ENCODE measurements around the gene CWF19L2.
A peak's percentile ranks its signal among the peaks of the same experiment; 100 is the strongest.
"Not testable (repeated sequence)": the region's sequence is repeated elsewhere in the genome, so short reads cannot be mapped to it uniquely, and the experiment has no call there.

Gene CWF19L2

DNA sequence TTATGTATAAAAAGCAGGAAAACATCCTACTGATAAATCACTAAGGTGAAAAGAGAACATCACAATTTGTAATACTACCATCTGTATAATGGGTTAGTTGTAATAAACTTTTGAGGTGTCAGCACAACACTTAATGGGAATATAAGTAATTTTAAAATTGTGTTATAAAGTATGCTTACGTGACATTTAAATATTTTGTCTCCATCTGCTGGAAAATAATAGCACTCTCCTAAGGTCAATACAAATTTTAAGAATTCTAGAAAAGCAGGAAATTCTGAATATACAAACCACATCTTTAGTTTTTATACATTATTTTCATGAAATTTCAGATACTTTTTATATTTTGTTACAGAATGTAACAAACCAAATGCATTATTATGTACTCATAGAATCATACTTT, 19.5 kb downstream of the CWF19L2 start:
- no peak for DNase-seq

DNA sequence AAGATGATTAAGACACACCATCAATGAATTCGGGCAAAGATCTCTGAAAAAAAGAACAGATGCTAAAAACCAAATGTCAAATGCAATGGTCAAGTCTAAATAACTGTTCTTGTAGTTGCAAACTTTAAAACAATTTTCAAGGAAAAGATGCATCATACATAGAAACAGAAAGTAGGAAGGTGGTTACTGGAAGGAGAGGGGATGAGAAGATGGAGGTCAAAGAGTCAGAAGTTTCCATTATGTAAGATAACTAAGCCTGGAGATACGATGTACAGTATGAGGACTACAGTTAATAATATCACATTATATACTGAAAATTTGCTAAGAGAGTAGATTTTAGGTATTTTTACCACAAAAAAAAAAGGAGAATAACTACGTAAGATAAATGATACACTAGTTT, 27.1 kb downstream of the CWF19L2 start:
- DNase-seq = no peak

DNA sequence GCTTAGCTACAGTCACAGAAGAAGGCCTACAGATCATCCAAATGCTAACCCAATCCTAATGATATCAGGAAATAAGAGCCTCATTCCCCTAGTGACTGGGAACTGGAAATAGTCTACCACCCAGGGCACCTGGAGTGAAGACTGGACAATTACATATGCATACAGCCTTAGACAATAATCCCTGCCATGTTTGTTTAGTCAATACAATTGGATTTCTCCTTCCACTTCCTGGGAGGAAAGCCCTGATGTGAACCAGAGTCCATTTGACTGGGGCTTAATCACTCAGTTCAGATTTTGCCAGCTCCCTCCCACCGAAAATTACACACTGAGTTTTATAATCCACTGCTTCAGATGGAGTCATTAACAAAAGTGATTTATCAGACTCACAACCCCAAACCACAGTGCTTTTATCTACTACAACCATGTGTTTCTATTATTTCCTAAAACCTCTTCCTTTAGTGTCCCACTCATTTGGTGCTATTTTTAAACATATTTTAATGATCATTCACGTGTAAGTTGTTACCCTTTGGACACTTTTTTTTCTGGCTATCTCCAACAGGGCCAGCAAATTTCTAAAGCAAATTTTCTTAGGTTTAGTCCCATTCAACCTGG, 29.9 kb downstream of the CWF19L2 start:
- no peak for DNase-seq

DNA sequence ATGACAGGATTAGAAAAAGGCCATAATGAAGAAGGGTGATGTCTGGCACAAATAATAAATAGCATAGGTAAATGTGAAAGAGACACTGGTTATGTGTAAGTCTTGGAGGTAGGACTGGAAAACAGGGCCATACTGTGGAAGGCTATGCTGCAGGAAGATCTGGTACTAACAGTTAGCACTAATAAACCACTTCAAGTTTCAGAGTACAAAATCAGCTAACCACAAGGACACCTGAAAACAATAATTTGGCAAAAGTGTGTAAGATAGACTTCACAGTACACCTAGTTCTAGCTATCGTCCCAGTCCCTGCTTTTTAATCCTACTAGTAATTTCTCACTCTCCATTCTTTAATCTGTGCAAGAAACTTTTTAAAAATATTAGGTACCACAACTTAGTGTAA, 44.3 kb downstream of the CWF19L2 start:
- DNase-seq = no peak

DNA sequence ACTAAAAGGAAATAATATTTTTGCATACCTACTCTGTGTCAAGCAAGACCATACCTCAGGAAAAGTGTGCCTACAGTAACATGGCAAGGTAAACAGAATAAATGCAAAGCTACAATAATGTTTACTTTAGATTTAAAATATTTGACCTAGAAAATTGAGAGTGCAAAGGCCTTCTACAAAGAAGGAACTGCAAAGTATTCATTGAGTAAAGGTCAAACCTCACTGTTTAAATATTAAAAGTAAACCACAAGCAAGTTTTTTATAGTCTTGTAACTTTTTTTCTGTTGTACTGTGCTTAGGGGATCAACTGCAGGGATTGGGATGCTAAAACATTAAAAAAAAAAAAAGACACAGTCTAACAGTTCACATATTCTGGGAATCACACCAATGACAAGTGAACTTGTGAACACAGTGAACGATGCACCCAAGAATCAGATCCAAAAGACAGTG, 48.8 kb downstream of the CWF19L2 start:
- DNase-seq = no peak

DNA sequence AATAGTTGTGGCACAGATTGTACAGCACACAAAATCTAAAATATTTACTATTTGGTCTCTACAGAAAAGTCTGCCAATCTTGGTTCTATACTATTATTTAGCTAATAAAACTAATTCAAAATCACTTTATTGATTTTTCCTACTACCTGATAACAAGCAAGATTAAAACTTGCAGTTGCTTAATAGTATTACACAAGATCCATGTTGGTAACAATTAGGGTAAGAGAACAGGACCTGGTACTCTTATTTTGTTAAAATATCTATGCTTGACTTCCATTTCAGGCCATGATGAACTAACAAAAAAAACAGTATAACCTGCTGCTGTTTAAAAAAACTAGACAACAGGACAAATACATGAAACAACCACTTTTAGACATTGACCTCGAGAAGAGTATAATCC, 52.4 kb downstream of the CWF19L2 start:
- no peak for DNase-seq

DNA sequence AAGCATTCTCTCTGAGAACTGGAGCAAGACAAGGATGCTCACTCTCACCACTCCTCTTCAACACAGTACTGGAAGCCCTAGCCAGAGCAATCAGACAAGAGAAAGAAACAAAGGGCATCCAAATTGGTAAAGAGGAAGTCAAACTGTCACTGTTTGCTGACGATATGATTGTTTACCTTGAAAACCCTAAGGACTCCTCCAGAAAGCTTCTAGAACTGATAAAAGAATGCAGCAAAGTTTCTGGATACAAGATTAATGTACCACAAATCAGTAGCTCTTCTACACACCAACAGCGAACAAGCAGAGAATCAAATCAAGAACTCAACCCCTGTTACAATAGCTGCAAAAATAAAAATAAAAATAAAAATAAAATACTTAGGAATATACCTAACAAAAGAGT, 56.5 kb downstream of the CWF19L2 start:
- DNase-seq = not testable (repeated sequence)

DNA sequence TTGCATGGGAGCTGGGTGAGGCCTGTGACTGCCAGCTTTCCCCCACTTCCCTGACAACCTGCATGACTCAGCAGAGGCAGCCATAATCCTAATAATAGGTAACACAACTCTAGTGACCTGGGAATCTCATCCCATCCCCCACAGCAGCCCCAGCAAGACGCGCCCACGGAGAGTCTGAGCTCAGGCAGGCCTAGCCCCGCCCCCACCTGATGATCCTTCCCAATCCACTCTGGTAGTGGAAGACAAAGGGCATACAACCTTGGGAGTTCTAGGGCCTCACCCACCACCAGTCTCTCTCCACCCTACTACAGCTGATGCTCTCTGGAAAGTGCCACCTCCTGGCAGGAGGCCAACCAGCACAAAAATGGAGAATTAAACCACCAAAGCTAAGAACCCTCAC, 60.3 kb downstream of the CWF19L2 start:
- DNase-seq = no peak

DNA sequence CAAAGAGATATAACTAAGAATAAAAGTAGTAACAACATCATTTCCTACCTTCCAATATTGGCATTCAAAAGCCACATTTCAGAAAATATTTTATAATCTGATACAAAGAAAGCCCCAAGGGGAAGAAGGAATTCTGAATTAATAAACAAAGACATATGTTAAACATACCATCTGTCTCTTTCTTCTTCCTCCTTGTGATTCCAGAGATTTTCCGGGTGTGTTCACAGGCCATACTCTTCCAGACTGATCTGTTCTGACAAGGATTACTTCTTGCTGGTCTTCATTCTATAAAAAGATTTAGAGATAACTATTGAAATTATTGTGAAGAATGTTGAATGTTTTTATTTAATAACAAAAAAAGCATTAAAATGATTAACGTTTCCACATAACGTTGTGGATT, 65.0 kb downstream of the CWF19L2 start:
- no peak for DNase-seq

DNA sequence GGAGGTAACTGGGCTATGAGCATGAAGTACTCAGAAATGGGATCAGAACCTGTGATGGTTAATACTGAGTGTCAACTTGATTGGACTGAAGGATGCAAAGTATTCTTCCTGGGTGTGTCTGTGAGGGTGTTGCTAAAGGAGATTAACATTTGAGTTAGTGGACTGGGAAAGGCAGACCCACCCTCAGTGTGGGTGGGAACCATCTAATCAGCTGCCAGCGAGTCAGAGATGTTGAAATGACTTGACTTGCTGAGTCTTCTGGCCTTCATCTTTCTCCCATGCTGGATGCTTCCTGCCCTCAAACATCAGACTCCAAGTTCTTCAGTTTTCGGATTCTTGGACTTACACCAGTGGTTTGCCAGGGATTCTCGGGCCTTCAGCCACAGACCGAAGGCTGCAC, 66.9 kb downstream of the CWF19L2 start:
- DNase-seq = not testable (repeated sequence)

DNA sequence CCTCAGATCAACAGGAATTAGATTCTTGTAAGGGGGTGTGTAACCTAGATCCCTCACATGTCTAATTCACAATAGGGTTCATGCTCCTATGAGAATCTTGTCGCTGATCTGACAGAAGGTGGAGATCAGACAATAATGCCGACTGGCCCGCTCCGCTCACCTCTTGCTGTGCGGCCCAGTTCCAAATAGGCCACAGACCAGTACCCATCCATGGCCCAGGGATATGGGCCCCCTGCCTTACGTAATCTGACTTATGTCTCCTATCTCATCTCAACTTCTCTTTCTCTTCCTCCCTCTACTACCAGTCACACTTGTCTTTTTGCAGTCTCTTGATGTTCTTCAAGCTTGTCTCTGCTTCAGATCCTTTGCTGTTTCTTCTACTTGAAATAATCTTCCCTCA, 70.0 kb downstream of the CWF19L2 start:
- no peak for DNase-seq

DNA sequence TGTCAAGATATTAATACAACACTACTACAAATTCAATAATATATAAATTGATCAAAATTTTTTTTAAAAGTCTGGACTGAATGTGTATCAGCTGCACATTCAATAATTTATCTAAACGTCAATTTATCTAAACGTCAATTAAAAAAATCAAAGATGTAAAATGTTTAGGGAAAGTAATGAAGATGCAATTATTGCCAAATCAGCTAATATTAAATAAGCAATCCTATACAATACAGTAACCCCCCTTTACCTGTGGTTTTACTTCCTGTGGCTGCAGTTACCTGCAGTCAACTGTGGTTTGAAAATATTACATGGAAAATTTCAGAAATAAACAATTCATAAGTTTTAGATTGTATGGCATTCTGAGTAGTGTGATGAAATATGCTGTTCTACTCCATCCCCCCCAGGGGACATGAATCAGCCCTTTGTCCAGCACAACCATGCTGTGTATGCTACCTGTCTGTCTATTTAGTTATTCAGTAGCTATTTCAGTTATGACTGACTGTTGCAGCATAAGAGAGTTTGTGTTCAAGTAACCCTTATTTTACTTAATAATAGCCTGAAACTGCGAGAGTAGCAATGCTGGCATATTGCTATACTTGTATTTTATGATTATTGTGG, 72.2 kb downstream of the CWF19L2 start:
- no peak for DNase-seq

DNA sequence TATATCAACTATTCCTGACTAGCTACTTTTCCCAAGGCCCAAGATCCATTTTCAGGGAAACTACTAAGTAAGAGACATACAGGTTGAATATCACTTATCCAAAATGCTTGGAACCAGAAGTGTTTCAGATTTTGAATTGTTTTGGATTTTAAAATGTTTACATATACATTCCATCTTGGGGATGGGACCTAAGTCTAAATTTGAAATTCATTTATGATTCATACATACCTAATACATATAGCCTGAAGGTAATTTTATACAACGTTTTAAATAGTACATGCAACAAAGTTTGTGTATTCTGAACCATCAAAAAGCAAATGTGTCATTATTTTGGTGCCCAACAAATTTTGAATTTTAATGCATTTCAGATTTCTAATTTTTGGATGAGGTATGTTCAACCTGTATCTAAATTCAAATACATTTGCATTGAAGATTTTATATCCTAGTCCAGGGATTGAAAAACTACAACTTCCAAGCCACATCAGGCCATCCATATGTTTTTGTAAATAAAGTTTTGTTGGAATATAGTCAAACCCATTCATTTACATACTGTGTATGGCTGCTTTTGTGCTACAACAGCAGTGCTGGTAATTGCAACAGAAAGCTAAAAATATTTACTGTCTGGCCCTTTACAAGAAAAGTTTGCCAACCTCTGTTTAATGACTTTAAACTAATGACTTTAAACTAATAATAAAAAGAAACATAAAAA, 73.3 kb downstream of the CWF19L2 start:
- no peak for DNase-seq

DNA sequence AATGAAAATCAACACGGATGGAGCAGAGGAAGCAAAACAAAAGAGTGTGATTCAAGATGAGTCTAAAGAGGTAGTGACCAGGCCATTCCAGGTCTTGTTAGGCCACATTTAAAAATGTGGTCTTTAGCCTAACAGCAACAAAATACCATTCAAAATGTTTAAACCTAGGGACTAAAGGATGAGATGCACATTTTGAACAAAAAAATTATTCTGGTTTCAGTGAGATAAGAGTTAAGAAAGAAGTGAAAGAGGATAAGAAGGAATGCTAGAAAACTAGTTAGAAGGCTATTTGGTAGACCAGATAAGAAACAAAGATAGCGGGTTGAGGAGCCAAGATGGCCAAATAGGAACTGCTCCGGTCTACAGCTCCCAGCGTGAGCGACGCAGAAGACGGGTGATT, 85.2 kb downstream of the CWF19L2 start:
- DNase-seq = no peak

DNA sequence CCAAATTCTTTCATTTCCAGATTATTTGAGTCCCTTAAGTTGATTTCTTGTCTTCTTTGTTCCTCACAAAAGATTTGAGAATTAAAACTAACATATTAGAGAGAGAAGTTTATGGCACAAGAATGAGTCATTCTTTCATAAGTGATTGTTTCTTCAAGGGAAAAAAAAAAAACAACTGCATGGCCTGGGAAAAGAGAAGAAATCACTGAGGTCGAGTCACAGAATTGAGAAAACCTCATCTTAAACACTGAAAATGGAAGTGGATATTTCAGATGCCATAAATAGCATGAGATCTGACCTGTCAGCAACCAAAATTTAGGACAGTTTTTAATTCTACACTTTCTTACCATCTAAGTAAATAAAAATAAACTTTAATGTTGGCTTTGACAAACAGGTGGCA, 87.2 kb downstream of the CWF19L2 start:
- DNase-seq = peak; percentile 15 to 17

DNA sequence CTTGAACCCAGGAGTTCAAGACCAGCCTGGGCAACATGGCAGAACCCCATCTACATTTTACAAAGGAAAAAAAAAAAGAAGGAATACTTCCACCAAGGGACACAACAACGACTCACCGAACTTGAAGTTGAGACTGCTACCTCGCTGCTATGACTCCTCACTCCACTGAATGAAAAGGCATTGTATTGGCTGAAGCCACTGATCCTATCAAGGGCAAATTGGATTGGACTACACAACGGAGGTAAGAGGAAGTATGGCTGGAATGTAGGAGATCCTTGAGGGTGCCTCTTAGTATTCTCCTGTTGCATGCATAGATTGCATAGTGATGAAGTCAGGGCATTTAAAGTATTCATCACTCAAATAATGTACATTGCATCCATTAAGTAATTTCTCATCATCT, 97.9 kb downstream of the CWF19L2 start:
- DNase-seq = no peak

DNA sequence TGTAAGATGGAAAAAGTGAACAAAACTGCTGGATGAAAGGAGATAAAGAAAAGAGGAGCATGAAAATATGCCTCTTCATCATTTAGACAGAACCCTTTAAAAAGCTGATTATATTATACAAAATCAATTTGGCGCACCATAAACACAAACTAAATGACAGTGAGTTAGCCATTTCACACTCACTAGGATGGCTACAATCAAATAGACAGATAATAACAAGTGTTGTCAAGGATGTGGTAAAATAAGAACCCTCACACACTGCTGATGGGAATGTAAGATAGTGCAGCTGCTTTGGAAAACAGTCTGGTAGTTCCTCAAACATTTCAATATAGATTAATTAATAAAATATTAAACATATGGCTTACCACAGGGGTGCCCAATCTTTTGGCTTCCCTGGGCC, 99.7 kb downstream of the CWF19L2 start:
- no peak for DNase-seq

DNA sequence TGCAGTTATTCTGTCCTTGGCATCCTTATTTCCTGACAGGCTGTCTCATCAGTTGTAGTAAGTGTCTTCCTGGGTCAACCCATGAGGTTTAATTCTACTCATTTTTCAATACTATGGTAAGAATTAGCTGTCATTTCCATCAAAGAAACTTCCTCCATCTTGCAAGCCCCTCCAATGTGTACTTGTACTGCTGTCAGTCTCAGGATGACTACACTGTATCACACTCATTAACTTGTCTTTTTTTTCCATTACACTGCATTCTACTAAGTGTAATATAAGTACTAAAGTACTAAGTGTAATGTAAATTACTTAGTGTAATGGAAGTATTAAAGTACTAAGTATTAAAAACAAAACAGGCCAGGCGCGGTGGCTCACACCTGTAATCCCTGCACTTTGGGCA, 102.8 kb downstream of the CWF19L2 start:
- no peak for DNase-seq

DNA sequence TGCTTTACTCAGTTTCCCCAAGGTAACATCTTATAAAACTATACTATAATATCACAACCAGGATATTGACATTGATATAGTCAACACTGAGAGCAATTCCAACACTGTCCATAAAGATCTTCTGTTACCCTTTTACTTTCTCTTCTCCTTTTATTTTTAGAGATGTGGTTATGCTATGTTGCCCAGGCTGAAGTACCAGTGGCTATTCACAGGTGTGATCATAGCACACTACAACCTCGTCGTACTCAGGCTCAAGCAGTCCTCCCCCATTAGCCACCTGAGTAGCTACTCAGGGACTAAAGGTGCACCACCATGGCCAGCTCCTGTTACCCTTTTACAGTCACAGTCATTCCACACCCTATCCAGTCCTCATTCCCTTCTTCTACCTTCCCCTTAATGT, 119.7 kb downstream of the CWF19L2 start:
- no peak for DNase-seq

DNA sequence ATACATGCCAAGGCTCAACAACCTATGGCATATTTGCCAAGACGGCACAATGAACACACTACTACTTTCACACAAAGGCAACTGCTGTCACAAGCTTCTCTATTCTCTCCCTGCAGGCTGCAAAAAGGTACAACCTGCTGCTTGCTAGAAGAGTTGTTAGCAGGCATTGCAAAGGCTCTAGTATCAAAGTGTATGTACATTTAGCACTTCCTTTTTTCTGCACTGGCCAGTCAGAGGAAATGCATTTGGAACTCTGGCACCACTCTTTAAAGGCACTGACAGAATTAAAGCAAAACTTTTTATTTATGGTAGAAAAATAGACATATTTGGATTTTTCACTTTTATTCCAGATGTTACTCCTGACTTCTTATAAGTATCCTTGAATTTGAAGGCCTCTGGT, 125.9 kb downstream of the CWF19L2 start:
- DNase-seq = no peak

DNA sequence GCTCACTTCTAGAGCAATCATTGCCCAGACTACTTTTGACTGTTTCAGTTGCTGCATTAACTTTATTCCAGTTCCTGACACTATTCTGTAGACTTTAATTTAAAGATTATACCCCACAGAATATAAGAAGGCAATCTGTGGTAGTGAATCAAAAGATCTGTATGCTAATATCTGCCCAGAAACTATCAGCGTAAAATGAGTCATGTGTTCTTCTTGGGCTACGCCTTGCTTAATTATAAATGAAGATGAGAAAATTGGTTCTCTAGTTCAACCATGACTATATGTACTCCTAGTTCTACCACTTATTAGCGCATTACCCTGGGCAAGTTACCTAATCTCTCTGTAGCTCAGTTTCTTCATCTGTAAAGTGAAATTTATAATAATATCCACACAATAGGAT, 128.5 kb downstream of the CWF19L2 start:
- DNase-seq = no peak

DNA sequence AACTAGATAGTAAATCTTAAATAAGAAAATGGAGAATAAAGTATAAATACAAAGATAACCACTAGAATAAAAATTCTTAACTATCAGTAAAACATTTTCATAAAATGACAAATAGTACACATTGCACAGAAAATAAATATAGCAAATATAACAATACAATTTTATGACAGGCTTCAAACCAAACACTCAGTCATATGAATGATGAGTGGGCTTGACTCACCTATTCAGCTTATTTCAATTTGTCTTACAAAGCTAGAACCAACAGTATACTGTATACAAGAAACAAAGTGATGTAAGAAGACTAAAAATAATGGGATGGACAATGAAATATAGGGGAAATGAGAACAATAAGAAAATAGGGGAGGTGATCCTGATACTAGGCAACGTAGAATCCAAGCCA, 141.2 kb downstream of the CWF19L2 start:
- no peak for DNase-seq

DNA sequence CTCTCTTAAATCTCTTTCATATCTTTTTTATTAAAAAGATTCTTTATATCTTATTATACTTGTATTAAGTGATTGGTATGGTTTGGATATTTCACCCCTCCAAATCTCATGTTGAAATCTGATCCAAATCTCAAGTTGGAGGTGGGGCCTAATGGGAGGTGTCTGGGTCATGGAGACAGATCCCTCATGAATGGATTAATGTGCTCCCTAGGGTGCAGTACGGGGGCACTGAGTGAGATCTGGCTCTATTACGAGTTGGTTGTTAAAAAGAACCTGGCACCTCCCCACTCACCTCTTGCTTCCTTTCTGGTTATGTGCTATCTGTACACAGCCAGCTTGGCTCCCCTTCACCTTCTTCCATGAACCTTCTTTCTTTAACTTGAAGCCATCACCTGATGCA, 149.6 kb downstream of the CWF19L2 start:
- DNase-seq = no peak

DNA sequence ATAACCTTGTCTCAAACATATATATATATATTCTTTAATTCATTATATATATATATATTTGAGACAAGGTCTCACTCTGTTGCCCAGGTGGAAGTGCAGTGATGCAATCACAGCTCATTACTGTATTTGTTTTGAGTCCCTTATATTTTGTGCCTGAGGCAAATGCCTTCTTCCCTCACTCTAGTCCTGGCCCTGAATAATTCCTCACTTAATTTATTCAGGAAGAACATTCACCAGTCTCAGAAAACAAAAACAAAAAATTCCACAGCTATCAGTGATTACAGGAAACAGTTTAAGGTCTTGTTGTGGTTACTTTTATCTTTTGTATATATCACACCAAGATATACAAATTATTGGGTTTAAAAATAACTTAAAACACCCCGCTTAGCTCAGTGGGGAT, 155.7 kb downstream of the CWF19L2 start:
- no peak for DNase-seq
